SK-N-SH (cell line): Measurements from ENCODE around the gene NWD2. TPM values are rescaled to one million over a fixed set of nuclear protein-coding genes. Genes with fewer than 3 reads are reported as not detected.

Source experiments
- CTCF ChIA-PET: fragments of 300-600, 350-600 bp; formaldehyde crosslinking; extraction: SDS; loops from one replicate; lab custom pipeline; 2021; lab: Yijun Ruan, JAX
- POLR2A ChIA-PET: fragments of 350-600 bp; sonication (Branson Sonifier 250); formaldehyde crosslinking; extraction: SDS; loops from one replicate; lab custom pipeline; 2020; ENCODE audit warnings: antibody characterized with exemption, inconsistent platforms; lab: Yijun Ruan, JAX
- DNase-seq: peaks from one replicate; pipeline ENCODE4 v3.0.0; 2012
- H2AFZ ChIP-seq: fragments of 200-600 bp; sonication (generic); 2 replicates; pipeline ENCODE4 v1.8.1; 2016; ENCODE audit warnings: antibody characterized with exemption, mild to moderate bottlenecking, low read depth
- H3F3A ChIP-seq: fragments of 200-600 bp; sonication (generic); replicated peaks from 2 replicates; pipeline ENCODE3; 2016; ENCODE audit warnings: antibody characterized with exemption, mild to moderate bottlenecking; ENCODE audit not compliant: insufficient read depth
- H3K27ac ChIP-seq, 2 experiments: fragments of 200-500 bp in 1 of 2; fragments of 200-600 bp in 1 of 2; sonication (Bioruptor generic) in 1 of 2; sonication (generic), shearing (Covaris generic) in 1 of 2; 2 replicates each; pipeline versions ENCODE4 v1.5.1 to v1.6.1; 2014 to 2016; ENCODE audit warnings: low read depth in 2 of 2, inconsistent platforms in 1 of 2, low read length in 1 of 2, mild to moderate bottlenecking in 1 of 2, mixed read lengths in 1 of 2
- H3K27me3 ChIP-seq: fragments of 200-600 bp; sonication (generic), shearing (Covaris generic); 2 replicates; pipeline ENCODE4 v1.6.1; 2016; ENCODE audit warnings: mixed run types; ENCODE audit not compliant: insufficient read depth
- H3K36me3 ChIP-seq, 2 experiments: fragments of 200-500 bp in 1 of 2; fragments of 200-600 bp in 1 of 2; sonication (Bioruptor generic) in 1 of 2; sonication (generic) in 1 of 2; replicated peaks in 1 of 2; 2 replicates each; pipeline versions ENCODE3 to v1.5.1; 2014 to 2016; ENCODE audit warnings: low read length in 1 of 2, mild to moderate bottlenecking in 1 of 2; ENCODE audit not compliant: insufficient read depth in 2 of 2, control insufficient read depth in 1 of 2
- H3K4me1 ChIP-seq, 2 experiments: fragments of 200-500 bp in 1 of 2; fragments of 200-600 bp in 1 of 2; sonication (Bioruptor generic) in 1 of 2; sonication (generic), shearing (Covaris generic) in 1 of 2; 2 replicates each; pipeline versions ENCODE4 v1.5.1 to v1.6.1; 2014 to 2016; ENCODE audit warnings: low read depth in 1 of 2, low read length in 1 of 2, mixed run types in 1 of 2; ENCODE audit not compliant: insufficient read depth in 2 of 2, control insufficient read depth in 1 of 2
- H3K4me2 ChIP-seq: fragments of 200-600 bp; sonication (generic), shearing (Covaris generic); 2 replicates; pipeline ENCODE4 v1.6.1; 2017; ENCODE audit warnings: mixed run types
- H3K4me3 ChIP-seq, 2 experiments: fragments of 200-500 bp in 1 of 2; fragments of 200-600 bp in 1 of 2; sonication (Bioruptor generic) in 1 of 2; sonication (generic), shearing (Covaris generic) in 1 of 2; 2 replicates each; pipeline versions ENCODE4 v1.5.1 to v1.8.1; 2014 to 2016; ENCODE audit warnings: low read depth in 2 of 2, inconsistent platforms in 1 of 2, low read length in 1 of 2, mild to moderate bottlenecking in 1 of 2, mixed read lengths in 1 of 2, moderate library complexity in 1 of 2
- H3K79me2 ChIP-seq: fragments of 200-600 bp; sonication (generic); 2 replicates; pipeline ENCODE4 v1.8.1; 2017; ENCODE audit warnings: mild to moderate bottlenecking; ENCODE audit not compliant: insufficient read depth
- H3K9ac ChIP-seq: fragments of 200-600 bp; sonication (generic); 2 replicates; pipeline ENCODE4 v1.6.1; 2017; ENCODE audit warnings: mixed run types
- H3K9me2 ChIP-seq: fragments of 200-600 bp; sonication (generic); 2 replicates; pipeline ENCODE4 v1.6.1; 2017; ENCODE audit warnings: mixed run types
- H3K9me3 ChIP-seq: fragments of 200-600 bp; sonication (generic); 2 replicates; pipeline ENCODE4 v1.6.1; 2017; ENCODE audit warnings: mixed run types, mild to moderate bottlenecking, moderate library complexity
- H4K20me1 ChIP-seq: fragments of 200-600 bp; sonication (generic); 2 replicates; pipeline ENCODE4 v1.6.1; 2017; ENCODE audit warnings: mild to moderate bottlenecking, mixed run types; ENCODE audit not compliant: insufficient read depth
- CHD2 ChIP-seq: fragments of 150-350 bp; IDR thresholded peaks from 2 replicates; pipeline ENCODE4 v1.6.1; 2018; ENCODE audit warnings: low read length; ENCODE audit not compliant: partially characterized antibody
- CTCF ChIP-seq: fragments of 200-600 bp; sonication (generic); IDR thresholded peaks from 2 replicates; pipeline ENCODE4 v1.6.1; 2017; ENCODE audit warnings: antibody characterized with exemption, mild to moderate bottlenecking, moderate library complexity
- EZH2phosphoT487 ChIP-seq: fragments of 200-600 bp; sonication (generic); IDR thresholded peaks from 2 replicates; pipeline ENCODE4 v1.6.1; 2017; ENCODE audit warnings: low read depth, mixed run types, mild to moderate bottlenecking, antibody characterized with exemption, moderate library complexity, borderline replicate concordance
- FOXM1 ChIP-seq: IDR thresholded peaks from 2 replicates; pipeline ENCODE4 v1.4.0; 2012; ENCODE audit warnings: low read depth, mild to moderate bottlenecking
- IRF3 ChIP-seq: fragments of 150-350 bp; IDR thresholded peaks from 2 replicates; pipeline ENCODE4 v1.6.1; 2016; ENCODE audit warnings: mild to moderate bottlenecking, low read depth, low read length
- JUND ChIP-seq: IDR thresholded peaks from 2 replicates; pipeline ENCODE4 v1.4.0; 2012
- MAX ChIP-seq: IDR thresholded peaks from 2 replicates; pipeline ENCODE4 v1.4.0; 2012; ENCODE audit warnings: low read depth
- NFIC ChIP-seq: IDR thresholded peaks from 2 replicates; pipeline ENCODE4 v1.4.0; 2012; ENCODE audit warnings: borderline replicate concordance
- PBX3 ChIP-seq: IDR thresholded peaks from 2 replicates; pipeline ENCODE4; 2012
- REST ChIP-seq: IDR thresholded peaks from 2 replicates; pipeline ENCODE4 v1.6.1; 2012; ENCODE audit warnings: mild to moderate bottlenecking, low read depth, low read length, moderate library complexity
- RXRA ChIP-seq: IDR thresholded peaks from 2 replicates; pipeline ENCODE4 v1.4.0; 2012; ENCODE audit warnings: low read depth, mild to moderate bottlenecking, borderline replicate concordance
- SMC3 ChIP-seq: IDR thresholded peaks from 2 replicates; pipeline ENCODE4 v1.6.1; 2012; ENCODE audit warnings: low read depth, low read length, improper control_type of control experiment
- TEAD4 ChIP-seq: IDR thresholded peaks from 2 replicates; pipeline ENCODE4 v1.4.0; 2012; ENCODE audit warnings: mild to moderate bottlenecking, borderline replicate concordance; ENCODE audit not compliant: insufficient read depth
- USF1 ChIP-seq: IDR thresholded peaks from 2 replicates; pipeline ENCODE4 v1.4.0; 2012; ENCODE audit warnings: low read depth, borderline replicate concordance
- WGBS: methylation state at CpG from one replicate; pipeline ENCODE4 v1.1.6; 2017; ENCODE audit warnings: low lambda C conversion rate; 5-methylcytosine and 5-hydroxymethylcytosine counted together
- polyA plus RNA-seq, 3 experiments: library from polyadenylated mRNA; depleted of rRNA; stranded (reverse); fragments of >200 nt; gene quantifications; 2 replicates each; pipeline ENCODE4 v1.2.3, GENCODE V29; 2012

NWD2 gene
- polyA plus RNA-seq, 1 of the 3 experiments (the other 2 are of a cell fraction), result not detected

- Histone ChIP-seq H3K27me3 (peaks cover 49% of the 10 kb centered on the region), H3K79me2 (no peaks in the 10 kb centered on the region), H4K20me1 (no peaks in the 10 kb centered on the region), H3K4me3 (no peak overlapping the region), H3K9me3 (no peaks in the 10 kb centered on the region), H3K27ac (no peak overlapping the region), H3K4me2 (no peak overlapping the region)
- no peak for DNase-seq
- TF ChIP-seq CTCF (no peak), RXRA (no peak), REST (no peak), TEAD4 (no peak), USF1 (no peak), NFIC (no peak), SMC3 (no peak), IRF3 (no peak), CHD2 (no peak), EZH2phosphoT487 (no peak), JUND (no peak), FOXM1 (no peak), PBX3 (no peak), MAX (no peak)
- TF ChIP-seq, all 33 proteins: peak for 0
- ChIA-PET POLR2A (no interaction called here), CTCF (no interaction called here)
- no peaks in the 10 kb centered on the region for H3F3A ChIP-seq
- no peaks in the 10 kb centered on the region for H3K36me3 ChIP-seq
- WGBS, result 3% methylated on average over 3 of the region's 3 CpGs
- H3K9me2 ChIP-seq, result no peaks in the 10 kb centered on the region
- H3K9ac ChIP-seq, result no peak overlapping the region
- peaks cover 0 to 3% of the 10 kb centered on the region in 2 experiments; a peak in 1 of 4 replicates for H3K4me1 ChIP-seq
- H2AFZ ChIP-seq, result no peak overlapping the region
Measured at GRCh38 chr4:37447886-37448285, 203.3 kb downstream of the NWD2 start.
